ENCODE measurements around the gene AHNAK.

DNA sequence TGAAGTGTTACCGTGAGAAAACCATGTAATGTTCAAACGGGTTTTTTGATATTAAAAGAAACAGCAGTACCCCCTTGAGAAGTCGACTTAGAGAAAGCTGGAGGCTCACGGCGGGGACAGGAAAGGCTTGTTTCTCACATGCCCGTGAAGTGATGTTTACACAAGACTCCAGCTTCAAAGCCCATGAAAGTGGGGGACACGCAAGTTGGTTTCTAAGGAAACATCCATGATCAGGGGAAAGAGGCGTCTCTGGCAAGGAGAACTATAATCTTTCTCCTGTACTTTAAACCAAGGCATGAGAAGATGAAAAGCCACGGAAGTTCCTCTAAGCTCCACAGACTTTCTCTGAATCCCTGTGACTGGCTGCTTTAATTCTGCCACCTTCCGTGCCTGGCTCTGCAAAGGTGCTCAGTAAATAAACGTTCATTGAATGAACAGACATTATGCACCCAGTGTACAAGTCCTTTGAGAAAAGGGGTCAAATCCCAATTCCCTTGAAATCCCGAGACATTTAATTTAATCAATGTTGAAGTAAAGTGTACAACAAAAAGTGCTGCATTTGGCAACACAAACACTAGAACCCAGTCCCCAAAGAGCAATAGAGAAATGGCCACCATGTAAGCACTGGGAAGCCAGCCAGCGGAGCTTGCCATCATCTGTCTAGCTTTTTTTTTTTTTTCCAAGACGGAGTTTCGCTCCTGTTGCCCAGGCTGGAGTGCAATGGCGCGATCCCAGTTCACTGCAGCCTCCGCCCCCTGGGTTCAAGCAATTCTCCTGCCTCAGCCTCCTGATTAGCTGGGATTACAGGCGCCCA is 58.7 kb downstream of the AHNAK start:
- TF ChIP-seq EZH2 (IDR thresholded peaks at IDR 0.05; ENCODE audit: insufficient read depth, poor library complexity, severe bottlenecking) = no peak
- no peak for TF ChIP-seq EZH2phosphoT487 (IDR thresholded peaks at IDR 0.05; ENCODE audit: insufficient read depth, low read depth)
